Measurements from ENCODE around the gene FRAS1. TPM values are rescaled to one million over a fixed set of nuclear protein-coding genes. Genes with fewer than 3 reads are reported as not detected.

FRAS1 gene
- total and polyA plus RNA-seq, 9 of the 15 experiments (the other 6 are each of a cell fraction or from before 2014, with no cell fraction given), result under 0.01 to 0.11 (median 0.04) TPM; not detected in 2

GRCh38 chr4:78213218-78213617 lies 156.1 kb downstream of the FRAS1 start:
- Histone ChIP-seq H3K9ac (ENCODE audit: insufficient read depth in 1 of 2, low read depth in 2 of 2, low read length in 2 of 2) (no peak overlapping the region), H4K20me1 (replicated peaks; ENCODE audit: control insufficient read depth, insufficient read depth, low read length) (no peaks in the 10 kb centered on the region), H3K9me1 (ENCODE audit: control insufficient read depth, insufficient read depth, low read length) (no peaks in the 10 kb centered on the region), H3K4me2 (ENCODE audit: insufficient read depth, low read length) (no peak overlapping the region), H3K27me3 (ENCODE audit: control insufficient read depth in 2 of 2, insufficient read depth in 2 of 2, low read length in 2 of 2) (no peaks in the 10 kb centered on the region), H3K36me3 (ENCODE audit: control insufficient read depth, insufficient read depth, low read length) (no peaks in the 10 kb centered on the region), H3K79me2 (ENCODE audit: control insufficient read depth, insufficient read depth, low read length) (no peaks in the 10 kb centered on the region), H2AFZ (ENCODE audit: low read depth, low read length) (no peak overlapping the region), H3K4me3 (no peak overlapping the region), H3K9me3 (replicated peaks; ENCODE audit: control insufficient read depth, insufficient read depth, low read depth, low read length) (no peaks in the 10 kb centered on the region), H3K4me1 (replicated peaks in 1 of 2; ENCODE audit: control insufficient read depth in 2 of 2, insufficient read depth in 2 of 2, low read length in 2 of 2) (no peaks in the 10 kb centered on the region), H3K27ac (ENCODE audit: extremely low read depth, low read depth, low read length) (no peak overlapping the region)
- FAIRE-seq, result no peak
- CTCF ChIA-PET (ENCODE audit: low intra/inter-chr PET ratio), result no interaction called here
- no peak for DNase-seq (ENCODE audit: extremely low read depth in 1 of 4, low spot score in 3 of 4)
- no peak for ATAC-seq
- POLR2A ChIA-PET, result no interaction called here
- in situ Hi-C loops (cut with MboI) (no loop called here), intact Hi-C loops (cut with micrococcal nuclease) (no loop called here)
- WGBS (ENCODE audit: insufficient coverage, low coverage, missing lambda C conversion rate), result 0% methylated on average over 3 of the region's 3 CpGs
- no TSS peak for BruUV-seq (replicated peaks)
- TF ChIP-seq NFIC (IDR thresholded peaks at IDR 0.05), result peak; percentile 76
- no peak for TF ChIP-seq ZBTB5 (IDR thresholded peaks at IDR 0.05)

GRCh38 chr4:78214078-78214477 lies 157.0 kb downstream of the FRAS1 start:
- H4K20me1 ChIP-seq (replicated peaks; ENCODE audit: control insufficient read depth, insufficient read depth, low read length), result no peaks in the 10 kb centered on the region
- H3K4me3 ChIP-seq, result no peak overlapping the region
- in situ Hi-C loops (cut with MboI) (no loop called here), intact Hi-C loops (cut with micrococcal nuclease) (no loop called here)
- FAIRE-seq, result no peak
- H3K4me2 ChIP-seq (ENCODE audit: insufficient read depth, low read length), result no peak overlapping the region
- no peaks in the 10 kb centered on the region for H3K4me1 ChIP-seq (replicated peaks in 1 of 2; ENCODE audit: control insufficient read depth in 2 of 2, insufficient read depth in 2 of 2, low read length in 2 of 2)
- ChIA-PET POLR2A (no interaction called here), CTCF (ENCODE audit: low intra/inter-chr PET ratio) (no interaction called here)
- BruUV-seq (replicated peaks), result no TSS peak
- no peaks in the 10 kb centered on the region for H3K27me3 ChIP-seq (ENCODE audit: control insufficient read depth in 2 of 2, insufficient read depth in 2 of 2, low read length in 2 of 2)
- H3K9ac ChIP-seq (ENCODE audit: insufficient read depth in 1 of 2, low read depth in 2 of 2, low read length in 2 of 2), result no peak overlapping the region
- no peaks in the 10 kb centered on the region for H3K79me2 ChIP-seq (ENCODE audit: control insufficient read depth, insufficient read depth, low read length)
- DNase-seq (ENCODE audit: extremely low read depth in 1 of 4, low spot score in 3 of 4), result no peak
- no peaks in the 10 kb centered on the region for H3K9me1 ChIP-seq (ENCODE audit: control insufficient read depth, insufficient read depth, low read length)
- ATAC-seq, result no peak
- H2AFZ ChIP-seq (ENCODE audit: low read depth, low read length), result no peak overlapping the region
- H3K27ac ChIP-seq (ENCODE audit: extremely low read depth, low read depth, low read length), result no peak overlapping the region
- H3K9me3 ChIP-seq (replicated peaks; ENCODE audit: control insufficient read depth, insufficient read depth, low read depth, low read length), result no peaks in the 10 kb centered on the region
- no peaks in the 10 kb centered on the region for H3K36me3 ChIP-seq (ENCODE audit: control insufficient read depth, insufficient read depth, low read length)
- no peak for TF ChIP-seq RERE (CRISPR knock-in tag; IDR thresholded peaks at IDR 0.05; ENCODE audit: borderline replicate concordance)
- no peak for TF ChIP-seq USF2 (CRISPR knock-in tag; IDR thresholded peaks at IDR 0.05)
- no peak for TF ChIP-seq ZNF143 (CRISPR knock-in tag; IDR thresholded peaks at IDR 0.05)
- no peak for TF ChIP-seq TEAD2 (tag; IDR thresholded peaks at IDR 0.05)
- no peak for TF ChIP-seq MTA3 (IDR thresholded peaks at IDR 0.05; ENCODE audit: borderline replicate concordance)
